Measurements from ENCODE around the gene PPP2CA. TPM values are rescaled to one million over a fixed set of nuclear protein-coding genes. Genes with fewer than 3 reads are reported as not detected.
"Not testable (repeated sequence)": the region's sequence is repeated elsewhere in the genome, so short reads cannot be mapped to it uniquely, and the experiment has no call there.

Gene PPP2CA
- total and polyA plus RNA-seq, 10 donors: 23.5 to 175 (median 105) TPM

DNA sequence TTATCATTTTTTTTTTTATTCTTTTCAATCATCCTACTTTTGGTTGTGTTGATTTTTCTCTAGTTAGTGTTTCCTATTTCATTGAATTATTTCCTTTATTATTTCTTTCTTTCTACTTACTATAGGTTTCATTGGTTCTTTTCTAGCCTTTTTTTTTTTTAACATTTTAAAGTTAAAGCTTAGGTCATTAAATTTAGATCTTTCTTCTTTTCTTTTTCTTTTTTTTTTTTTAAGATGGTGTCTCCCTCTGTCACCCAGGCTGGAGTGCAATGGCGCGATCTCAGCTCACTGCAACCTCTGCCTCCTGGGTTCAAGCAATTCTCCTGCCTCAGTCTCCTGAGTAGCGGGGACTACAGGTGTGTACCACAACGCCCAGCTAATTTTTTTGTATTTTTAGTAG is 43.0 kb upstream of the PPP2CA start:
- no peaks in the 10 kb centered on the region for H3K27me3 ChIP-seq (replicated peaks in 1 of 7)
- no peak overlapping the region for H3K4me3 ChIP-seq
- 91 to 96% (median 95%) methylated on average over 4 of the region's 4 CpGs for WGBS, 5 donors
- intact Hi-C loops (cut with DNase I; ENCODE audit: low total_unique reads): no loop called here
- no peaks in the 10 kb centered on the region for H3K36me3 ChIP-seq
- DNase-seq: no peak
- peaks cover 0 to 25% (median 22%) of the 10 kb centered on the region in 8 donors for H3K9me3 ChIP-seq
- no peak for TF ChIP-seq CTCF (IDR thresholded peaks at IDR 0.05 in 8 of 11, conservative IDR thresholded peaks at IDR 0.05 in 3 of 11)
- no peak for TF ChIP-seq POLR2AphosphoS5 (IDR thresholded peaks at IDR 0.05)
- TF ChIP-seq POLR2A (IDR thresholded peaks at IDR 0.05): no peak
- no peaks in the 10 kb centered on the region for H3K4me1 ChIP-seq
- no peak overlapping the region for H3K27ac ChIP-seq

- Histone ChIP-seq H3K36me3 (no peaks in the 10 kb centered on the region), H3K4me1 (no peaks in the 10 kb centered on the region), H3K9me3 (peaks cover 0 to 33% (median 30%) of the 10 kb centered on the region in 8 donors), H3K4me3 (no peak overlapping the region), H3K27ac (no peak overlapping the region), H3K27me3 (replicated peaks in 1 of 7) (no peaks in the 10 kb centered on the region)
- TF ChIP-seq CTCF (IDR thresholded peaks at IDR 0.05 in 8 of 11, conservative IDR thresholded peaks at IDR 0.05 in 3 of 11) (no peak), POLR2AphosphoS5 (IDR thresholded peaks at IDR 0.05) (no peak), POLR2A (IDR thresholded peaks at IDR 0.05) (no peak)
- no peak for DNase-seq
- WGBS, 5 donors: 80 to 96% (median 86%) methylated on average over 3 of the region's 3 CpGs
- intact Hi-C loops (cut with DNase I; ENCODE audit: low total_unique reads): no loop called here
Observed at GRCh38 chr5:134268019-134268601, 42.2 kb upstream of the PPP2CA start.

- Histone ChIP-seq H3K27ac (no peak overlapping the region), H3K27me3 (replicated peaks in 1 of 7) (no peaks in the 10 kb centered on the region), H3K9me3 (peaks cover 0 to 39% (median 36%) of the 10 kb centered on the region in 8 donors), H3K4me1 (no peaks in the 10 kb centered on the region), H3K4me3 (no peak overlapping the region), H3K36me3 (no peaks in the 10 kb centered on the region)
- intact Hi-C loops (cut with DNase I; ENCODE audit: low total_unique reads): no loop called here
- no peak for DNase-seq
- 84 to 88% (median 86%) methylated on average over 7 of the region's 7 CpGs for WGBS, 5 donors
- TF ChIP-seq POLR2A (IDR thresholded peaks at IDR 0.05) (no peak), CTCF (IDR thresholded peaks at IDR 0.05 in 8 of 11, conservative IDR thresholded peaks at IDR 0.05 in 3 of 11) (no peak), POLR2AphosphoS5 (IDR thresholded peaks at IDR 0.05) (no peak)
Observed at GRCh38 chr5:134267366-134268018, 41.6 kb upstream of the PPP2CA start.

GRCh38 chr5:134263801-134264200 is 37.9 kb upstream of the PPP2CA start:
- Histone ChIP-seq H3K4me1 (no peaks in the 10 kb centered on the region), H3K27me3 (replicated peaks in 1 of 7) (no peaks in the 10 kb centered on the region), H3K4me3 (no peak overlapping the region), H3K27ac (no peak overlapping the region), H3K36me3 (no peaks in the 10 kb centered on the region), H3K9me3 (peaks cover 0 to 41% (median 36%) of the 10 kb centered on the region in 8 donors)
- no peak for DNase-seq
- intact Hi-C loops (cut with DNase I; ENCODE audit: low total_unique reads): no loop called here
- 83 to 97% (median 94%) methylated on average over 4 of the region's 4 CpGs for WGBS, 5 donors
- TF ChIP-seq POLR2AphosphoS5 (IDR thresholded peaks at IDR 0.05) (no peak), POLR2A (IDR thresholded peaks at IDR 0.05) (no peak), CTCF (IDR thresholded peaks at IDR 0.05 in 8 of 11, conservative IDR thresholded peaks at IDR 0.05 in 3 of 11) (no peak)

DNA sequence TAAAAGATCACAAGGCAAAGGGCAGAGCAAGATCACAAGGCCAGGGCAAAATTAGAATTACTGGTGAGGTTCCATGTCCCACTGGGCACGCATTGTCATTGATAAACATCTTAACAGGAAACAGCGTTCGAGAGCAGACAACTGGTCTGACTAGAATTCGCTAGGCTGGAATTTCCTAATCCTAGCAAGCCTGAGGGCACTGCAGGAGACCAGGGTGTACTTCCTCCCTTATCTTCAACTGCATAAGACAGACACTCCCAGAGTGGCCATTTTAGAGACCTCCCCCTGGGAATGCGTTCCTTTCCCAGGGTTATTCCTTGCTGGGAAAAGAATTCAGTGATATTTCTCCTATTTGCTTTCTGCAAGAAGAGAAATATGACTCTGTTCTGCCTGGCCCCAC is 36.8 kb upstream of the PPP2CA start:
- H3K27ac ChIP-seq; H3K27me3 ChIP-seq (replicated peaks in 1 of 7); H3K36me3 ChIP-seq; DNase-seq; intact Hi-C loops (cut with DNase I; ENCODE audit: low total_unique reads); H3K4me3 ChIP-seq; H3K4me1 ChIP-seq: not testable (repeated sequence)
- WGBS, 5 donors: 65 to 84% (median 74%) methylated on average over 5 of the region's 5 CpGs
- peaks cover 0 to 41% (median 36%) of the 10 kb centered on the region in 8 donors for H3K9me3 ChIP-seq

Data from spleen (tissue), 11 donors.